ENCODE measurements around the gene ATP5PB. TPM values are rescaled to one million over a fixed set of nuclear protein-coding genes. Genes with fewer than 3 reads are reported as not detected.
A peak's percentile ranks its signal among the peaks of the same experiment; 100 is the strongest.

ATP5PB gene
- total and polyA plus RNA-seq, 8 donors, result 180 to 319 (median 271) TPM

GRCh38 chr1:111475701-111476100 lies 26.4 kb downstream of the ATP5PB start:
- no peak for ATAC-seq
- TF ChIP-seq, protein P1, sequence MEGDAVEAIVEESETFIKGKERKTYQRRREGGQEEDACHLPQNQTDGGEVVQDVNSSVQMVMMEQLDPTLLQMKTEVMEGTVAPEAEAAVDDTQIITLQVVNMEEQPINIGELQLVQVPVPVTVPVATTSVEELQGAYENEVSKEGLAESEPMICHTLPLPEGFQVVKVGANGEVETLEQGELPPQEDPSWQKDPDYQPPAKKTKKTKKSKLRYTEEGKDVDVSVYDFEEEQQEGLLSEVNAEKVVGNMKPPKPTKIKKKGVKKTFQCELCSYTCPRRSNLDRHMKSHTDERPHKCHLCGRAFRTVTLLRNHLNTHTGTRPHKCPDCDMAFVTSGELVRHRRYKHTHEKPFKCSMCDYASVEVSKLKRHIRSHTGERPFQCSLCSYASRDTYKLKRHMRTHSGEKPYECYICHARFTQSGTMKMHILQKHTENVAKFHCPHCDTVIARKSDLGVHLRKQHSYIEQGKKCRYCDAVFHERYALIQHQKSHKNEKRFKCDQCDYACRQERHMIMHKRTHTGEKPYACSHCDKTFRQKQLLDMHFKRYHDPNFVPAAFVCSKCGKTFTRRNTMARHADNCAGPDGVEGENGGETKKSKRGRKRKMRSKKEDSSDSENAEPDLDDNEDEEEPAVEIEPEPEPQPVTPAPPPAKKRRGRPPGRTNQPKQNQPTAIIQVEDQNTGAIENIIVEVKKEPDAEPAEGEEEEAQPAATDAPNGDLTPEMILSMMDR (IDR thresholded peaks at IDR 0.05), result no peak
- H3K4me3 ChIP-seq, result peak overlapping the region in 1 of 2 donors; percentile 37

DNA sequence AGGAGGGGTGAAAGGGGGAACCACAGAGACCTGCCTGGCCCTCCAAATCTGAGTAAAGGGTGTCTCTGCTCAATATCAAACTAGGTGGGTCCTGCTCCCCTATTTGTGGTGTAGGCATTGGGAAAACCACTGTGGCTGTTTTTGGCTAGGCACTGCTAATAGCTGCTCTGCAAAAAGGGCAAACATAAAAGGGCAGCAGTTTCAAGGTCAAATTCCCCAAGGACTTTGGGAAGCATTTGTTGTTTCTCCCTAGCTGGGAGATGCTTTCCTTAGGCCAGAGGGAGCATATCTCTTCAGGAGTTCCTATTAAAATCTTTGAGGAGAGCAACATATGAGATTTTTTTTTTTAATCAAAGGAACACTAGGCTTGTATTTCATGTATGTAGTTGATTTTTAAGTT lies 26.9 kb downstream of the ATP5PB start:
- DNase-seq, result no peak
- H3K9me3 ChIP-seq, result no peaks in the 10 kb centered on the region
- H3K36me3 ChIP-seq, result peaks cover 0 to 18% of the 10 kb centered on the region in 2 donors
- TF ChIP-seq, protein P1 (IDR thresholded peaks at IDR 0.05), result no peak
- no peaks in the 10 kb centered on the region for H3K27me3 ChIP-seq
- peaks cover 0 to 62% of the 10 kb centered on the region in 2 donors for H3K4me1 ChIP-seq
- H3K27ac ChIP-seq, result peak overlapping the region in 1 of 2 donors; percentile 94
- intact Hi-C loops (cut with DNase I), result no loop called here
- no peak for ATAC-seq
- peak overlapping the region in 1 of 2 donors; percentile 37 for H3K4me3 ChIP-seq

More at GRCh38 chr1:111475701-111476100, 26.4 kb downstream of the ATP5PB start:
- DNase-seq, result no peak
- Histone ChIP-seq H3K27ac (peak overlapping the region in 1 of 2 donors; percentile 94), H3K4me1 (peaks cover 0 to 62% of the 10 kb centered on the region in 2 donors), H3K36me3 (peaks cover 0 to 18% of the 10 kb centered on the region in 2 donors), H3K9me3 (no peaks in the 10 kb centered on the region), H3K27me3 (no peaks in the 10 kb centered on the region)
- intact Hi-C loops (cut with DNase I), result no loop called here

- intact Hi-C loops (cut with DNase I), result no loop called here
- TF ChIP-seq, protein P1 (IDR thresholded peaks at IDR 0.05), result no peak
- H3K36me3 ChIP-seq, result peaks cover 0 to 18% of the 10 kb centered on the region in 2 donors
- peak; percentile 22 for ATAC-seq
- H3K27ac ChIP-seq, result peak overlapping the region in 1 of 2 donors; percentile 94
- H3K27me3 ChIP-seq, result no peaks in the 10 kb centered on the region
- peak overlapping the region in 1 of 2 donors; percentile 37 for H3K4me3 ChIP-seq
- no peaks in the 10 kb centered on the region for H3K9me3 ChIP-seq
- no peak for DNase-seq
- H3K4me1 ChIP-seq, result peaks cover 0 to 62% of the 10 kb centered on the region in 2 donors
These were observed 27.6 kb downstream of the ATP5PB start for GRCh38 chr1:111476761-111477309.

- H3K4me1 ChIP-seq, result peaks cover 0 to 52% of the 10 kb centered on the region in 2 donors
- DNase-seq (no peak), ATAC-seq (no peak)
- peaks cover 0 to 18% of the 10 kb centered on the region in 2 donors for H3K36me3 ChIP-seq
- H3K27ac ChIP-seq, result peak overlapping the region in 1 of 2 donors; percentile 42
- no peaks in the 10 kb centered on the region for H3K27me3 ChIP-seq
- no peaks in the 10 kb centered on the region for H3K9me3 ChIP-seq
- no peak overlapping the region for H3K4me3 ChIP-seq
- intact Hi-C loops (cut with DNase I), result no loop called here
- TF ChIP-seq, protein P1 (IDR thresholded peaks at IDR 0.05), result no peak
These were observed 31.4 kb downstream of the ATP5PB start for GRCh38 chr1:111480674-111481073.

DNA sequence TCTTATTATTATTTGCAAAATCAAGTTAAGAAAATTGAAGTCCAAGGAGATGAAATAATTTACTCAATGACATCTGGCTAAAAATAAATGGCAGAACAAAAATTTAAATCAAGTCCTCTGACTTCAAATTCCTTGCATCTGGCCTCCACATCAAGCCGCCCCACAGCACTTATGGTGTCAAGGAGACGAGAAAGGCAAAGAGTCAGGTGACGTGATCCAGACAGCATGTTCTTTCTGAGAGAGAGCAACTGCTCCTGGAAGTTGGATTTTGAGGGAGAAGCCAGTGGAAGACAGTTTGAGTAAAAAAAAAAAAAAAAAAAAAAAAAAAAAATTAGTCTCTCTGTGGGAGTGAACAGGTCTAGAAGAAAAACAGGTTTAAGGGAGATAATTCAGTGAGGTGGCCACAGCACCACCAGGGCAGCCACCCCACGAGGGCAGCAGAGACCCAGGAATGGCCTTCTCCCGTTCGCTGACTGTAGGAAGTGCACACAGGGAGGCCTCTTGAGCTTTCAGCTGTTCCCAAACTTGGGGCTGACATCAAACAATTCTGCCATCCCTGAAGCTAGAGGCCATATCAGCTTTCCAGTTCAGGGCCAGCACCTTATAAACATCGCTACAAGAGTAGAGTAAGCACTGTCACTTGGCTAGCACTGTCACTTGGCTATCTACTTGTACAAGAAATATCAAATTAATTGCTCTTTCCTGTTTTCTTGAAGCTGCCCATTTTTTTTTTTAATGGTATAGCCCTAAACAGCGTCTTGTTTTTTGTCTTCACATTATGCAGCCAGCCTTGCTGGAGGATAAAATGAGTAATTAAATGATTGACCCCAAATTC lies 32.3 kb downstream of the ATP5PB start:
- H3K27me3 ChIP-seq, result no peaks in the 10 kb centered on the region
- no peak overlapping the region for H3K4me3 ChIP-seq
- peaks cover 0 to 56% of the 10 kb centered on the region in 2 donors for H3K4me1 ChIP-seq
- intact Hi-C loops (cut with DNase I), result no loop called here
- H3K27ac ChIP-seq, result peak overlapping the region in 1 of 2 donors; percentile 42
- ATAC-seq, result peak; percentile 99
- TF ChIP-seq, protein P1 (IDR thresholded peaks at IDR 0.05), result peak; percentile 71 to 75
- no peaks in the 10 kb centered on the region for H3K9me3 ChIP-seq
- peaks cover 0 to 18% of the 10 kb centered on the region in 2 donors for H3K36me3 ChIP-seq
- peak; percentile 69 to 93 (median 84) for DNase-seq

All from left lung (tissue), 10 donors.